Caki2 (cell line): ENCODE measurements around the gene SAP25. TPM values are rescaled to one million over a fixed set of nuclear protein-coding genes. Genes with fewer than 3 reads are reported as not detected.

ENCODE experiments used
- total RNA-seq: library from RNA; depleted of rRNA; stranded (reverse); fragments of >200 nt; shearing (Covaris generic); gene quantifications from 2 replicates; pipeline ENCODE4 v1.2.3, GENCODE V29; 2014; ENCODE audit warnings: low replicate concordance; rRNA removed

The SAP25 gene
- total RNA-seq, 1 experiment from 2014 or later: not detected

Other genes with a start within 250 kb of the SAP25 start
- 15.0 and 44.8 TPM in 2 replicates for gene PILRB, start 215.8 kb downstream of the SAP25 start, total RNA-seq
- gene PILRA, start 200.4 kb downstream of the SAP25 start, total RNA-seq: 0.41 and 0.91 TPM in 2 replicates
- 1.8 and 5.9 TPM in 2 replicates for gene ZCWPW1, start 145.2 kb downstream of the SAP25 start, total RNA-seq
- 44.0 and 49.7 TPM in 2 replicates for gene MEPCE, start 144.1 kb downstream of the SAP25 start, total RNA-seq
- 48.5 and 55.4 TPM in 2 replicates for gene PPP1R35, start 137.4 kb downstream of the SAP25 start, total RNA-seq
- gene SPACDR, start 109.6 kb downstream of the SAP25 start, total RNA-seq: not detected in 2 replicates
- 39.5 and 46.5 TPM in 2 replicates for gene TSC22D4, start 94.7 kb downstream of the SAP25 start, total RNA-seq
- gene NYAP1, start 90.0 kb downstream of the SAP25 start, total RNA-seq: 0.87 and 3.6 TPM in 2 replicates
- gene AGFG2, start 34.7 kb downstream of the SAP25 start, total RNA-seq: 20.0 and 42.3 TPM in 2 replicates
- 0.84 and 3.7 TPM in 2 replicates for gene LRCH4, start 12.2 kb upstream of the SAP25 start, total RNA-seq
- gene FBXO24, start 12.4 kb upstream of the SAP25 start, total RNA-seq: 0.23 and 0.71 TPM in 2 replicates
- 5.3 and 17.8 TPM in 2 replicates for gene PCOLCE, start 28.5 kb upstream of the SAP25 start, total RNA-seq
- gene MOSPD3, start 38.6 kb upstream of the SAP25 start, total RNA-seq: 3.6 and 34.9 TPM in 2 replicates
- 0.27 TPM in 1 of 2 replicates, not detected in the other for gene TFR2, start 67.7 kb upstream of the SAP25 start, total RNA-seq
- gene ACTL6B, start 82.5 kb upstream of the SAP25 start, total RNA-seq: not detected in 2 replicates
- gene GNB2, start 99.8 kb upstream of the SAP25 start, total RNA-seq: 116 and 179 TPM in 2 replicates
- gene GIGYF1, start 120.3 kb upstream of the SAP25 start, total RNA-seq: 9.6 and 10.6 TPM in 2 replicates
- gene POP7, start 132.2 kb upstream of the SAP25 start, total RNA-seq: 109 and 126 TPM in 2 replicates
- gene EPO, start 146.6 kb upstream of the SAP25 start, total RNA-seq: not detected in 2 replicates
- gene ZAN, start 159.7 kb upstream of the SAP25 start, total RNA-seq: not detected in 2 replicates